Spleen (tissue), 11 donors: ENCODE results near the gene GRK5. TPM values are rescaled to one million over a fixed set of nuclear protein-coding genes. Genes with fewer than 3 reads are reported as not detected.

Experiments used
- DNase-seq: peaks from one replicate; pipeline ENCODE4 v3.0.0-alpha.2; 2020
- H3K27ac ChIP-seq, 8 donors: fragments of 200-600 bp; sonication (generic) in 7 of 8; 1 replicate in 4 of 8; 2 replicates in 4 of 8; pipeline versions ENCODE4 v1.5.0 to v1.8.0; 2016 to 2021; ENCODE audit warnings: inconsistent platforms in 4 of 8, mild to moderate bottlenecking in 4 of 8, moderate library complexity in 1 of 8
- H3K27me3 ChIP-seq, 7 donors: fragments of 200-600 bp; sonication (generic) in 6 of 7; replicated peaks in 1 of 7; 1 replicate in 4 of 7; 2 replicates in 3 of 7; pipeline versions ENCODE4 v1.5.0 to v1.8.0; 2016 to 2021; ENCODE audit warnings: inconsistent platforms in 3 of 7, mild to moderate bottlenecking in 1 of 7
- H3K36me3 ChIP-seq, 6 donors: fragments of 200-600 bp; sonication (generic) in 5 of 6; 1 replicate in 4 of 6; 2 replicates in 2 of 6; pipeline versions ENCODE4 v1.5.0 to v1.8.0; 2016 to 2021; ENCODE audit warnings: inconsistent platforms in 2 of 6
- H3K4me1 ChIP-seq, 6 donors: fragments of 200-600 bp; sonication (generic) in 5 of 6; 1 replicate in 3 of 6; 2 replicates in 3 of 6; pipeline versions ENCODE4 v1.5.0 to v1.8.0; 2016 to 2021; ENCODE audit warnings: inconsistent platforms in 3 of 6
- H3K4me3 ChIP-seq, 8 donors: fragments of 200-600 bp; sonication (generic) in 7 of 8; 1 replicate in 4 of 8; 2 replicates in 4 of 8; pipeline versions ENCODE4 v1.5.0 to v1.8.0; 2016 to 2021; ENCODE audit warnings: inconsistent platforms in 4 of 8, mild to moderate bottlenecking in 4 of 8, moderate library complexity in 2 of 8
- H3K9me3 ChIP-seq, 8 donors: fragments of 200-600 bp; sonication (generic) in 7 of 8; 1 replicate in 4 of 8; 2 replicates in 4 of 8; pipeline versions ENCODE4 v1.5.0 to v1.8.0; 2016 to 2021; ENCODE audit warnings: inconsistent platforms in 4 of 8
- CTCF ChIP-seq, 11 experiments: fragments of 200-600 bp in 7 of 11; fragments of 450-650 bp in 4 of 11; sonication (generic) in 4 of 11; IDR thresholded peaks in 8 of 11; conservative IDR thresholded peaks in 3 of 11; 1 replicate in 7 of 11; 2 replicates in 4 of 11; pipeline versions ENCODE4 v1.4.0 to v1.8.0; 2016 to 2021; ENCODE audit warnings: antibody characterized with exemption in 11 of 11, inconsistent platforms in 4 of 11, mild to moderate bottlenecking in 1 of 11
- POLR2A ChIP-seq, 3 donors: fragments of 450-650 bp; IDR thresholded peaks; one replicate each; pipeline ENCODE4 v1.5.1; 2017; ENCODE audit warnings: antibody characterized with exemption in 3 of 3, mild to moderate bottlenecking in 1 of 3
- POLR2AphosphoS5 ChIP-seq, 3 donors: sonication (generic); formaldehyde crosslinking; IDR thresholded peaks; one replicate each; pipeline ENCODE4 v1.5.1; 2017; ENCODE audit warnings: antibody characterized with exemption in 3 of 3
- WGBS, 5 donors: extraction: QIAGEN DNeasy Blood & Tissue Kit in 3 of 5; methylation state at CpG; one replicate each; pipeline versions ENCODE4 v1.1.5 to v1.1.7; 2013 to 2018; 5-methylcytosine and 5-hydroxymethylcytosine counted together
- intact Hi-C: fragments of 100-400 bp; cut with DNase I; formaldehyde crosslinking; loops from one replicate; pipeline ENCODE4 v1.15.0; 2023; ENCODE audit warnings: low total_unique reads
- polyA plus RNA-seq, 3 donors: library from polyadenylated mRNA; stranded (reverse); fragments of 200-250 nt; gene quantifications; one replicate each; pipeline ENCODE4 v1.2.1, GENCODE V29; 2013
- total RNA-seq, 7 donors: library from RNA; depleted of rRNA in 3 of 7; stranded (reverse); fragments of >200 nt in 3 of 7; fragmentation: NEBNext Ultra II Directional in 4 of 7; extraction: Animal tissue kit (Norgen Biotek cat#: 25700) in 4 of 7; gene quantifications; one replicate each; pipeline versions ENCODE4 v1.1.0 to v1.2.1, GENCODE V29; 2016 to 2021
- donor health status: healthy with polysubstance abuse.
- donor health status: DM: no; HTN: no; CAD: no; lungs with moderate emphysema.
- donor health status: DM: no; HTN: no; CAD: no.
- donor health status: Bipolar disorder and iron deficiency.
- donor health status: healthy.
- donor health status: DM: no; HTN: no; CAD: no.
- donor health status: DM: yes; HTN: yes; CAD: no.

GRK5 gene
- total and polyA plus RNA-seq, 10 donors: 15.5 to 85.2 (median 52.1) TPM

GRCh38 chr10:119396709-119397071 is 189.3 kb downstream of the GRK5 start:
- no peaks in the 10 kb centered on the region for H3K27me3 ChIP-seq
- TF ChIP-seq CTCF (IDR thresholded peaks at IDR 0.05 in 8 of 11, conservative IDR thresholded peaks at IDR 0.05 in 3 of 11) (no peak), POLR2AphosphoS5 (IDR thresholded peaks at IDR 0.05) (no peak), POLR2A (IDR thresholded peaks at IDR 0.05) (no peak)
- 88 to 100% (median 95%) methylated on average over 1 of the region's 1 CpG for WGBS, 5 donors
- intact Hi-C loops: no loop called here
- no peak for DNase-seq
- H3K9me3 ChIP-seq: no peaks in the 10 kb centered on the region
- peaks cover 22 to 85% (median 51%) of the 10 kb centered on the region in 6 donors for H3K4me1 ChIP-seq
- peak overlapping the region in 7 of 8 donors; percentile 76 to 92 (median 80) for H3K27ac ChIP-seq
- peaks cover 0 to 55% (median 16%) of the 10 kb centered on the region in 6 donors for H3K36me3 ChIP-seq
- H3K4me3 ChIP-seq: no peak overlapping the region

- Histone ChIP-seq H3K4me1 (peaks cover 22 to 85% (median 49%) of the 10 kb centered on the region in 6 donors), H3K9me3 (no peaks in the 10 kb centered on the region), H3K27me3 (no peaks in the 10 kb centered on the region), H3K36me3 (peaks cover 0 to 52% (median 16%) of the 10 kb centered on the region in 6 donors), H3K27ac (peak overlapping the region in 2 of 8 donors; percentile 89 to 92), H3K4me3 (no peak overlapping the region)
- 92 to 98% (median 96%) methylated on average over 6 of the region's 6 CpGs for WGBS, 5 donors
- intact Hi-C loops: no loop called here
- DNase-seq: no peak
- no peak for TF ChIP-seq POLR2A (IDR thresholded peaks at IDR 0.05)
- TF ChIP-seq POLR2AphosphoS5 (IDR thresholded peaks at IDR 0.05): no peak
- no peak for TF ChIP-seq CTCF (IDR thresholded peaks at IDR 0.05 in 8 of 11, conservative IDR thresholded peaks at IDR 0.05 in 3 of 11)
Measured at GRCh38 chr10:119397416-119397815, 190.0 kb downstream of the GRK5 start.

GRCh38 chr10:119398996-119399395 is 191.6 kb downstream of the GRK5 start:
- intact Hi-C loops: no loop called here
- Histone ChIP-seq H3K36me3 (peaks cover 0 to 52% (median 16%) of the 10 kb centered on the region in 6 donors), H3K27me3 (no peaks in the 10 kb centered on the region), H3K4me3 (no peak overlapping the region), H3K4me1 (peaks cover 22 to 84% (median 53%) of the 10 kb centered on the region in 6 donors), H3K27ac (peak overlapping the region in 3 of 8 donors; percentile 3 to 86 (median 23)), H3K9me3 (no peaks in the 10 kb centered on the region)
- no peak for TF ChIP-seq POLR2AphosphoS5 (IDR thresholded peaks at IDR 0.05)
- TF ChIP-seq POLR2A (IDR thresholded peaks at IDR 0.05): no peak
- no peak for DNase-seq
- WGBS, 5 donors: 80 to 89% (median 85%) methylated on average over 5 of the region's 5 CpGs

- 91 to 98% (median 96%) methylated on average over 3 of the region's 3 CpGs for WGBS, 5 donors
- TF ChIP-seq POLR2AphosphoS5 (IDR thresholded peaks at IDR 0.05) (no peak), CTCF (IDR thresholded peaks at IDR 0.05 in 8 of 11, conservative IDR thresholded peaks at IDR 0.05 in 3 of 11) (no peak), POLR2A (IDR thresholded peaks at IDR 0.05) (no peak)
- intact Hi-C loops: no loop called here
Measured at GRCh38 chr10:119399466-119399865, 192.1 kb downstream of the GRK5 start.

More at GRCh38 chr10:119399466-119399865, 192.1 kb downstream of the GRK5 start:
- DNase-seq: no peak
- H3K4me1 ChIP-seq: peaks cover 23 to 88% (median 58%) of the 10 kb centered on the region in 6 donors
- no peaks in the 10 kb centered on the region for H3K9me3 ChIP-seq
- H3K4me3 ChIP-seq: no peak overlapping the region
- H3K27me3 ChIP-seq: no peaks in the 10 kb centered on the region
- H3K36me3 ChIP-seq: peaks cover 0 to 52% (median 16%) of the 10 kb centered on the region in 6 donors
- H3K27ac ChIP-seq: peak overlapping the region in 3 of 8 donors; percentile 3 to 86 (median 23)
